ENCODE measurements around the gene PRIM2. TPM values are rescaled to one million over a fixed set of nuclear protein-coding genes. Genes with fewer than 3 reads are reported as not detected.
"Not testable (repeated sequence)": the region's sequence is repeated elsewhere in the genome, so short reads cannot be mapped to it uniquely, and the experiment has no call there.

The PRIM2 gene
- total RNA-seq, 3 donors from 2014 or later (not counting 1 experiment from before 2014, with no cell fraction given): 16.0 to 27.5 (median 18.3) TPM

DNA sequence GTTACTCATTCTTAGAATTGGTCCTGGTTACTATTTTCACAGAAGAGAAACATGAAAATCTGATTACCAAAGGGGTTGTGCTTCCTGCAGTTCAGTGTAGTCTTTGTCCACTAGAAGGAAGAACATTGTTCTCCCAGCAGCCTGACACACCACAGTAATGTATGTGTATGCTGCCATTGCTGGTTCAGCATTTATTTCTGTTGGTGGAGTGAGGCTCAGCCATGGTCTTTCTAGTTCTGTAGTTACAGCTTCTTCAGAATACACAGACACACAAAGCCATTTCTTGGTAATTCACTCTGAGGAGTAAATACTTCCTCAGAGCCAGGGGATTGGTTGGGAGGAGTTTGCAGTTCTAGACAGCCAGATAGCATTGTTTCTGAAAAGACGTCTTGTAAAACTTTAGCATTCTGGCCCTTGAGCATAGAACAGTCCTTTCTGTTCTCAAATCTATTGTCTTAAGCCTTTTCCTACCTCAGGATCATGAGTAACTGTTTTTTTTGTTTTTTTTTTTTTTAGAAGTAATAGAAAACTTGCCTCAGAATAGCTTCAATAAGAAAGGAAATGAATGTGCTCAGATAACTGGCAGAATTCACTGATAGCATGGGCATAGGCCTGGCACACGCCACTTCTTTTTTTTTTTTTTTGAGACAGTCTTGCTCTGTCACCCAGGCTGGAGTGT, 128.5 kb downstream of the PRIM2 start:
- WGBS (ENCODE audit: insufficient coverage): 96% methylated on average over 2 of the region's 2 CpGs

DNA sequence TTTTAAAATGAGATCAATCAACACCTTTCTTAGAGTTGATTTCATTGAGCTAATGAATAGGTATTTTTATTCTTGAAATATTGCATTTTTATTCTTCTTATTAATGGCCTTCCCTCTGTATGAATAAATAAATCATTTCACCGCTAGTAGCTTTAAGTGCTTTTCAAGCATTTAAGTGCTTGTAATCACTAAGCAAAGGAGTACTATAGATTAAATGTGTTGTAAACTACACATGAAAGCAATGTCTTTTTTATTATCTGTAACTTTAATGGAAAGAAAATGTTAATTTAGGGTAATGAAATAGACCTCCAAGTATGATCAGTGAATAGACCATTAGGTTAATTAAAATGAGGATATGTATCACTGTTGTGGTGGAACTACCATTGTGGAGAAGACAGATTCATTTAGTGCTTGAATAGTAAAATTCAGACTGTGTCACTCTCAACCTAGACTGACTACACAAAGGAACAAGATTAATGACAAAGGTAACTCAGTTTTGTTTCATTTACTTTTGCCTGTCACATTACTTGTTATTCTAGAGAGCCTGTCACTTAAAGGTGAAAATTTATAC, 132.2 kb downstream of the PRIM2 start:
- H3K36me3 ChIP-seq (ENCODE audit: control insufficient read depth, insufficient read depth, low read length); intact Hi-C loops (cut with micrococcal nuclease); H3K9me3 Mint-ChIP-seq; H3K4me1 ChIP-seq (ENCODE audit: control insufficient read depth, insufficient read depth, low read length); DNase-seq; H3K36me3 Mint-ChIP-seq; ATAC-seq; H3K27ac Mint-ChIP-seq; H3K27me3 Mint-ChIP-seq (ENCODE audit: low read depth in 2 of 2); H3K9me3 ChIP-seq (ENCODE audit: control insufficient read depth, insufficient read depth, low read length); H3K4me3 Mint-ChIP-seq; H3K27me3 ChIP-seq (ENCODE audit: control insufficient read depth, insufficient read depth, low read length); H3K27ac ChIP-seq (ENCODE audit: low read length); H3K4me3 ChIP-seq (ENCODE audit: low read length): not testable (repeated sequence)
- WGBS (ENCODE audit: insufficient coverage): no CpG with 5 or more reads among the region's 1 CpG
- H3K4me1 Mint-ChIP-seq: peaks cover 13 to 19% of the 10 kb centered on the region in 2 donors

More for the DNA sequence above, 128.5 kb downstream of the PRIM2 start:
- H3K27ac ChIP-seq (ENCODE audit: low read length); H3K27me3 Mint-ChIP-seq (ENCODE audit: low read depth in 2 of 2); intact Hi-C loops (cut with micrococcal nuclease); H3K36me3 ChIP-seq (ENCODE audit: control insufficient read depth, insufficient read depth, low read length); H3K4me3 ChIP-seq (ENCODE audit: low read length); H3K27me3 ChIP-seq (ENCODE audit: control insufficient read depth, insufficient read depth, low read length); H3K4me3 Mint-ChIP-seq; ATAC-seq; DNase-seq; H3K4me1 ChIP-seq (ENCODE audit: control insufficient read depth, insufficient read depth, low read length); H3K9me3 Mint-ChIP-seq; H3K36me3 Mint-ChIP-seq; H3K27ac Mint-ChIP-seq; H3K9me3 ChIP-seq (ENCODE audit: control insufficient read depth, insufficient read depth, low read length): not testable (repeated sequence)
- peaks cover 14 to 18% of the 10 kb centered on the region in 2 donors for H3K4me1 Mint-ChIP-seq

DNA sequence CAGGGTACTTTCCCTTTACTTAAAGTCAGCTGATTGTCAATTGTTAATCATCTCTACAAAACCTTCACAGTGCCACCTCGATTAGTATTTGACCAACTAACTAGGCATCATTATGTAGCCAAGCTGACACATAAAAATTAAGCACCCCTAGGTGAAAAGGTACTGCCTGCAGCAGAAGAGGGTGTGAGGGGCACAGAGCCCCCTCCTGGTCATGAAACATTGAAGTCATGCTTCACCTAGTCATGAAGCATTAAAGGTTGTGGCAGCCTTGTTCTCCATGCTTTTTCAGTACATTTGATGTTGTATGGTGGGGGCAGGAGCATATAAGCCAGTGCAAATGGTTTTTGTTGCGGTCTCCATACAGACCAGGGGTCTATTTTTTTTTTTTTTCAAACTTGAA, 142.4 kb downstream of the PRIM2 start:
- H3K9me3 Mint-ChIP-seq; H3K27ac Mint-ChIP-seq; intact Hi-C loops (cut with micrococcal nuclease); H3K9me3 ChIP-seq (ENCODE audit: control insufficient read depth, insufficient read depth, low read length); H3K27me3 ChIP-seq (ENCODE audit: control insufficient read depth, insufficient read depth, low read length); H3K4me3 ChIP-seq (ENCODE audit: low read length); H3K4me3 Mint-ChIP-seq; ATAC-seq; H3K27ac ChIP-seq (ENCODE audit: low read length); DNase-seq; H3K36me3 ChIP-seq (ENCODE audit: control insufficient read depth, insufficient read depth, low read length); H3K27me3 Mint-ChIP-seq (ENCODE audit: low read depth in 2 of 2); H3K4me1 ChIP-seq (ENCODE audit: control insufficient read depth, insufficient read depth, low read length); H3K36me3 Mint-ChIP-seq: not testable (repeated sequence)
- peaks cover 6 to 13% of the 10 kb centered on the region in 2 donors for H3K4me1 Mint-ChIP-seq
- WGBS (ENCODE audit: insufficient coverage): 100% methylated on average over 2 of the region's 2 CpGs

DNA sequence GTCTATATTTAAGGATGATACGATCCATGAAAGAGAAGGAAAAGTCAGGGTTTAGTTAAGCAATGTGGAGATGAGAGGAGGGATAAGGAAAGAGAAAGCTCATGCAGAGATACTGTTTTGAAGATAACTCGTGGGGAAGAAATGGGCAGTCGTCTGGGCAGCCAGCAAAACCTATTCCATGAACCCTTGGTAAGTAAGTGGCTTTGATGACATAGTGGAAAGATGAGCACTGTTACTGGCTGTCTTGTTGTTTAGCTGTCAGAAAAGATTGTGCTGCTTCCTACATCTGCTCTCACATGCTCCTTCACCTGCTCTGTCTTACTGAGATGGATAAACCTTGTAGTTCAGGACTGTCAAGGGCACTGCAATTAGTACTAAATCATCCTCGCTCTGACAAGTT, 143.6 kb downstream of the PRIM2 start:
- H3K4me3 Mint-ChIP-seq; H3K27ac ChIP-seq (ENCODE audit: low read length); H3K9me3 ChIP-seq (ENCODE audit: control insufficient read depth, insufficient read depth, low read length); H3K27me3 Mint-ChIP-seq (ENCODE audit: low read depth in 2 of 2); H3K36me3 Mint-ChIP-seq; H3K4me1 ChIP-seq (ENCODE audit: control insufficient read depth, insufficient read depth, low read length); ATAC-seq; H3K27me3 ChIP-seq (ENCODE audit: control insufficient read depth, insufficient read depth, low read length); H3K36me3 ChIP-seq (ENCODE audit: control insufficient read depth, insufficient read depth, low read length); intact Hi-C loops (cut with micrococcal nuclease); H3K27ac Mint-ChIP-seq; DNase-seq; H3K9me3 Mint-ChIP-seq; H3K4me3 ChIP-seq (ENCODE audit: low read length): not testable (repeated sequence)
- H3K4me1 Mint-ChIP-seq: peaks cover 6 to 11% of the 10 kb centered on the region in 2 donors
- 93% methylated on average over 2 of the region's 4 CpGs for WGBS (ENCODE audit: insufficient coverage)

DNA sequence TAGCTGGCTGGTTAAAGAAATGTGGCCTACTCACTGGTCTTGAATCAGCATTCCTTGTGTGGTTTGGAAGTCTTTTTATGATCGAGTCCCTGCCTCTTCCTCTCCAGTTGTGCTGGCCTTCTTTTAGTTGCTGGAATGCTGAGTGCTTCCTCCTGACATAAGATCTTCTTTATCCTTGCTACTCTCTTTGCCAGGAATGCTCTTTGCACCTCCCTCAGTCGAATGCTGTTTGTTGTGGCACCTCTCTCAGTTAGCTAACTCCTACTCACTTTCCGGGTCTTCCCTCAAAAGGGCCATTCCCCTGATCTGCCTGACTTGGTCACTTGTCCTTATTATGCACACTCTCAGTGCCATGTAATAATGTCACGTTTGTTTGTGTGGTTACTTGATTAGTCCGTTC, 146.4 kb downstream of the PRIM2 start:
- H3K36me3 ChIP-seq (ENCODE audit: control insufficient read depth, insufficient read depth, low read length): not testable (repeated sequence)

DNA sequence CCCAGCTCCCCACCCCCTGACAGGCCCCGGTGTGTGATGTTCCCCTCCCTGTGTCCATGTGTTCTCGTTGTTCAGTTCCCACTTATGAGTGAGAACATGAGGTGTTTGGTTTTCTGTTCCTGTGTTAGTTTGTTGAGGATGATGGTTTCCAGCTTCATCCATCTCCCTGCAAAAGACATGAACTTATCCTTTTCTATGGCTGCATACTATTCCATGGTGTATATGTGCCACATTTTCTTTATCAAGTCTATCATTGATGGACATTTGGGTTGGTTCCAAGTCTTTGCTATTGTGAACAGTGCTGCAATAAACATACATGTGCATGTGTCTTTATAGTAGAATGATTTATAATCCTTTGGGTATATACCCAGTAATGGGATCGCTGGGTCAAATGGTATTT, 148.5 kb downstream of the PRIM2 start:
- H3K9me3 ChIP-seq (ENCODE audit: control insufficient read depth, insufficient read depth, low read length); H3K27me3 ChIP-seq (ENCODE audit: control insufficient read depth, insufficient read depth, low read length); DNase-seq; H3K27ac ChIP-seq (ENCODE audit: low read length); H3K4me1 ChIP-seq (ENCODE audit: control insufficient read depth, insufficient read depth, low read length); H3K36me3 ChIP-seq (ENCODE audit: control insufficient read depth, insufficient read depth, low read length); H3K36me3 Mint-ChIP-seq; ATAC-seq; H3K9me3 Mint-ChIP-seq; H3K4me3 ChIP-seq (ENCODE audit: low read length); H3K4me1 Mint-ChIP-seq; H3K27me3 Mint-ChIP-seq (ENCODE audit: low read depth in 2 of 2); H3K4me3 Mint-ChIP-seq; intact Hi-C loops (cut with micrococcal nuclease); H3K27ac Mint-ChIP-seq: not testable (repeated sequence)
- no CpG with 5 or more reads among the region's 3 CpGs for WGBS (ENCODE audit: insufficient coverage)

More for the DNA sequence above, 146.4 kb downstream of the PRIM2 start:
- H3K4me3 Mint-ChIP-seq; intact Hi-C loops (cut with micrococcal nuclease); H3K27ac ChIP-seq (ENCODE audit: low read length); DNase-seq; H3K4me1 ChIP-seq (ENCODE audit: control insufficient read depth, insufficient read depth, low read length); H3K9me3 Mint-ChIP-seq; H3K36me3 Mint-ChIP-seq; H3K4me1 Mint-ChIP-seq; H3K27me3 Mint-ChIP-seq (ENCODE audit: low read depth in 2 of 2); H3K9me3 ChIP-seq (ENCODE audit: control insufficient read depth, insufficient read depth, low read length); H3K4me3 ChIP-seq (ENCODE audit: low read length); H3K27me3 ChIP-seq (ENCODE audit: control insufficient read depth, insufficient read depth, low read length); H3K27ac Mint-ChIP-seq; ATAC-seq: not testable (repeated sequence)
- 89% methylated on average over 5 of the region's 5 CpGs for WGBS (ENCODE audit: insufficient coverage)
